K562 (cell line): ENCODE results near the gene GRM5. TPM values are rescaled to one million over a fixed set of nuclear protein-coding genes. Genes with fewer than 3 reads are reported as not detected.
"Not testable (repeated sequence)": the region's sequence is repeated elsewhere in the genome, so short reads cannot be mapped to it uniquely, and the experiment has no call there.

Source experiments
- ATAC-seq: fragments of 200-7000 bp; cut with Tn5 transposase; 3 replicates; pipeline ENCODE4 v1.9.1; 2020; ENCODE audit warnings: moderate library complexity
- BruUV-seq: library from RNA; stranded (reverse); fragments of 400-500 nt; replicated peaks from 2 replicates; lab custom pipeline; 2021; lab: Mats Ljungman, UMichigan
- CTCF ChIA-PET: fragments of 300-600 bp; formaldehyde crosslinking; extraction: SDS; loops from one replicate; lab custom pipeline; 2021; ENCODE audit warnings: low intra/inter-chr PET ratio; lab: Yijun Ruan, JAX
- POLR2A ChIA-PET: fragments of 300-600, 350-650 bp; sonication (Branson Sonifier 250); formaldehyde crosslinking; extraction: SDS; loops from one replicate; lab custom pipeline; 2021; ENCODE audit warnings: antibody characterized with exemption, inconsistent platforms; lab: Yijun Ruan, JAX
- DNase-seq, 4 experiments: peaks; one replicate each; pipeline versions ENCODE4 v3.0.0 to v3.0.0-alpha.2; 2011 to 2018; ENCODE audit warnings: low spot score in 3 of 4, mixed read lengths in 3 of 4; ENCODE audit errors: extremely low read depth in 1 of 4
- FAIRE-seq: peaks from 2 replicates; lab custom pipeline; 2011; peaks lifted over from hg19 to GRCh38; lab: Jason Lieb, UNC
- H2AFZ ChIP-seq: 2 replicates; pipeline ENCODE4 v1.6.0; 2011; ENCODE audit warnings: low read depth, low read length, control low read depth, inconsistent platforms
- H3K27ac ChIP-seq: fragments of 200-600 bp; 3 replicates; pipeline ENCODE4 v1.8.0; 2011; ENCODE audit warnings: low read depth, mild to moderate bottlenecking, control low read depth, inconsistent platforms, low read length, moderate library complexity, mixed read lengths; ENCODE audit errors: extremely low read depth
- H3K27me3 ChIP-seq, 2 experiments: fragments of 300-600 bp in 1 of 2; 2 replicates in 1 of 2; 3 replicates in 1 of 2; pipeline versions ENCODE4 v1.6.0 to v1.8.0; 2011; ENCODE audit warnings: inconsistent platforms in 2 of 2, low read length in 2 of 2, mild to moderate bottlenecking in 1 of 2, mixed read lengths in 1 of 2, moderate library complexity in 1 of 2; ENCODE audit not compliant: control insufficient read depth in 2 of 2, insufficient read depth in 2 of 2
- H3K36me3 ChIP-seq: fragments of 300-600 bp; 3 replicates; pipeline ENCODE4 v1.8.0; 2011; ENCODE audit warnings: mild to moderate bottlenecking, low read length, inconsistent platforms; ENCODE audit not compliant: control insufficient read depth, insufficient read depth
- H3K4me1 ChIP-seq, 2 experiments: fragments of 200-600 bp in 1 of 2; replicated peaks in 1 of 2; 2 replicates in 1 of 2; 3 replicates in 1 of 2; pipeline versions ENCODE4 v1.5.1 to v1.8.0; 2011; ENCODE audit warnings: inconsistent platforms in 2 of 2, low read length in 2 of 2, mild to moderate bottlenecking in 1 of 2, mixed read lengths in 1 of 2, moderate library complexity in 1 of 2; ENCODE audit not compliant: control insufficient read depth in 2 of 2, insufficient read depth in 2 of 2
- H3K4me2 ChIP-seq: 2 replicates; pipeline ENCODE4 v1.6.1; 2011; ENCODE audit warnings: low read length, control low read depth, inconsistent platforms, mixed read lengths; ENCODE audit not compliant: insufficient read depth
- H3K4me3 ChIP-seq: fragments of 200-600 bp; sonication (generic), shearing (Covaris generic); 2 replicates; pipeline ENCODE4 v1.5.1; 2016; ENCODE audit warnings: control low read depth, inconsistent platforms
- H3K79me2 ChIP-seq: fragments of 200-600 bp; 3 replicates; pipeline ENCODE4 v1.8.0; 2011; ENCODE audit warnings: low read length, inconsistent platforms; ENCODE audit not compliant: control insufficient read depth, insufficient read depth
- H3K9ac ChIP-seq, 2 experiments: 2 replicates each; pipeline versions ENCODE4 v1.6.0 to v1.6.1; 2011; ENCODE audit warnings: low read depth in 2 of 2, low read length in 2 of 2, control low read depth in 1 of 2, inconsistent platforms in 1 of 2, mild to moderate bottlenecking in 1 of 2, mixed read lengths in 1 of 2; ENCODE audit not compliant: insufficient read depth in 1 of 2
- H3K9me1 ChIP-seq: one replicate; pipeline ENCODE4 v1.6.0; 2011; ENCODE audit warnings: inconsistent platforms, mild to moderate bottlenecking, low read length, moderate library complexity; ENCODE audit not compliant: control insufficient read depth, insufficient read depth
- H3K9me3 ChIP-seq: replicated peaks from 2 replicates; pipeline ENCODE4 v1.5.1; 2011; ENCODE audit warnings: low read depth, low read length, inconsistent platforms; ENCODE audit not compliant: control insufficient read depth, insufficient read depth
- H4K20me1 ChIP-seq: replicated peaks from 2 replicates; pipeline ENCODE4 v1.6.1; 2011; ENCODE audit warnings: low read length, inconsistent platforms, mixed read lengths; ENCODE audit not compliant: control insufficient read depth, insufficient read depth
- MAFF ChIP-seq: IDR thresholded peaks from 2 replicates; pipeline ENCODE4 v1.6.1; 2012; ENCODE audit warnings: low read length, improper control_type of control experiment
- MAFK ChIP-seq: IDR thresholded peaks from 2 replicates; pipeline ENCODE4 v1.6.1; 2011; ENCODE audit warnings: low read length, improper control_type of control experiment
- WGBS: fragments of 100-300 bp; shearing (Covaris generic); methylation state at CpG from one replicate; pipeline ENCODE4 v1.1.6; 2016; ENCODE audit warnings: low coverage, mixed read lengths; ENCODE audit not compliant: insufficient coverage; ENCODE audit errors: missing lambda C conversion rate; 5-methylcytosine and 5-hydroxymethylcytosine counted together
- in situ Hi-C: fragments of 300-500 bp; cut with MboI; formaldehyde crosslinking; loops from 4 replicates; pipeline ENCODE4 v1.15.0; 2018; ENCODE audit warnings: inconsistent platforms, mixed read lengths
- intact Hi-C: fragments of 100-400 bp; cut with micrococcal nuclease; formaldehyde crosslinking; loops from 2 replicates; pipeline ENCODE4 v1.14.2; 2022
- polyA plus RNA-seq, 8 experiments: library from polyadenylated mRNA; depleted of rRNA in 4 of 8; stranded (reverse) in 5 of 8; unstranded in 3 of 8; fragments of >200 nt; fragmentation: Nextera tagmentation in 2 of 8; fragmentation: Illumina TruSeq in 1 of 8; extraction: Ambion mirVana in 2 of 8; extraction: Trizol in 1 of 8; gene quantifications; 2 replicates each; pipeline versions ENCODE4 v1.2.1 to v1.2.3, GENCODE V29; 2011 to 2014; ENCODE audit warnings: inconsistent platforms in 1 of 8, missing spikeins in 1 of 8
- total RNA-seq, 7 experiments: library from RNA; depleted of rRNA in 6 of 7; stranded (reverse); fragments of >200 nt in 6 of 7; fragmentation: Illumina TruSeq in 2 of 7; extraction: Trizol in 2 of 7; gene quantifications; 2 replicates each; pipeline versions ENCODE4 v1.2.1 to v1.2.3, GENCODE V29; 2011 to 2021; ENCODE audit warnings: low replicate concordance in 1 of 7

The GRM5 gene
- total and polyA plus RNA-seq, 9 of the 15 experiments (the other 6 are each of a cell fraction or from before 2014, with no cell fraction given), result not detected

GRCh38 chr11:88853963-88854362 lies 211.8 kb downstream of the GRM5 start:
- in situ Hi-C loops, FAIRE-seq, CTCF ChIA-PET, H3K36me3 ChIP-seq, H3K27me3 ChIP-seq, H3K9me1 ChIP-seq, H3K4me1 ChIP-seq, H3K9ac ChIP-seq, H3K79me2 ChIP-seq, intact Hi-C loops, H3K9me3 ChIP-seq, ATAC-seq, H3K27ac ChIP-seq, BruUV-seq, H2AFZ ChIP-seq, POLR2A ChIA-PET, H4K20me1 ChIP-seq, DNase-seq, H3K4me2 ChIP-seq, H3K4me3 ChIP-seq: not testable (repeated sequence)
- TF ChIP-seq MAFK (0 out of 2 replicates have a peak, but pooled peaks have one; percentile 23), MAFF (peak; percentile 14; the same call in 1 of the 2 replicates)
- WGBS, result 0% methylated on average over 2 of the region's 2 CpGs

- in situ Hi-C loops, result not testable (repeated sequence)
Measured at GRCh38 chr11:88851547-88851946, 214.2 kb downstream of the GRM5 start.

GRCh38 chr11:88849773-88850172 lies 216.0 kb downstream of the GRM5 start:
- DNase-seq, POLR2A ChIA-PET, H3K27ac ChIP-seq, CTCF ChIA-PET, H3K9me3 ChIP-seq, H3K4me3 ChIP-seq, H3K4me1 ChIP-seq, FAIRE-seq, H2AFZ ChIP-seq, intact Hi-C loops, H3K36me3 ChIP-seq, H3K79me2 ChIP-seq, ATAC-seq, H3K27me3 ChIP-seq, H4K20me1 ChIP-seq, H3K9me1 ChIP-seq, H3K4me2 ChIP-seq, H3K9ac ChIP-seq, BruUV-seq, in situ Hi-C loops: not testable (repeated sequence)
- 3% methylated on average over 4 of the region's 6 CpGs for WGBS

More at GRCh38 chr11:88851547-88851946, 214.2 kb downstream of the GRM5 start:
- H3K4me3 ChIP-seq, H3K79me2 ChIP-seq, H3K9me1 ChIP-seq, H3K27me3 ChIP-seq, POLR2A ChIA-PET, CTCF ChIA-PET, DNase-seq, H4K20me1 ChIP-seq, H3K9me3 ChIP-seq, H3K36me3 ChIP-seq, intact Hi-C loops, H3K4me2 ChIP-seq, H2AFZ ChIP-seq, H3K4me1 ChIP-seq, ATAC-seq, FAIRE-seq, H3K27ac ChIP-seq, BruUV-seq, H3K9ac ChIP-seq: not testable (repeated sequence)
